Urinary bladder (tissue), 4 donors: Measurements from ENCODE around the gene TIGD3. TPM values are rescaled to one million over a fixed set of nuclear protein-coding genes. Genes with fewer than 3 reads are reported as not detected.

Experiments
- DNase-seq: peaks from one replicate; pipeline ENCODE4 v3.0.0-alpha.2; 2015; ENCODE audit errors: extremely low spot score
- H3K27ac ChIP-seq: one replicate; pipeline ENCODE4 v1.5.1; 2013; ENCODE audit warnings: low read depth, mild to moderate bottlenecking, moderate library complexity
- H3K36me3 ChIP-seq: one replicate; pipeline ENCODE4 v1.6.1; 2013; ENCODE audit warnings: mild to moderate bottlenecking, moderate library complexity; ENCODE audit not compliant: insufficient read depth
- H3K4me1 ChIP-seq: one replicate; pipeline ENCODE4 v1.6.1; 2013; ENCODE audit warnings: mild to moderate bottlenecking, moderate library complexity; ENCODE audit not compliant: insufficient read depth
- H3K4me3 ChIP-seq: one replicate; pipeline ENCODE4 v1.5.1; 2013; ENCODE audit warnings: low read depth, low read length
- WGBS: extraction: QIAGEN DNeasy Blood & Tissue Kit; methylation state at CpG from one replicate; pipeline ENCODE4 v1.1.7; 2013; 5-methylcytosine and 5-hydroxymethylcytosine counted together
- polyA plus RNA-seq: library from polyadenylated mRNA; stranded (reverse); fragments of 200-250 nt; gene quantifications from one replicate; pipeline ENCODE4 v1.2.3, GENCODE V29; 2013
- total RNA-seq: library from RNA; depleted of rRNA; stranded (reverse); fragments of >200 nt; gene quantifications from one replicate; pipeline ENCODE4 v1.2.3, GENCODE V29; 2014
- donor health status: healthy with polysubstance abuse.
- donor health status: healthy.

Gene TIGD3
- total and polyA plus RNA-seq, 2 donors = 0.11 to 0.16 TPM

GRCh38 chr11:65382033-65382803 lies 27.7 kb downstream of the TIGD3 start, which contains the start of gene SLC25A45:
Gene SLC25A45, minus strand, starts transcription at chr11:65382646. Its CDS starts 695 bp downstream, at chr11:65381951.
- WGBS = 1% methylated on average over 27 of the region's 27 CpGs
- peak within 1 kb of the TSS; percentile 99 for H3K27ac ChIP-seq
- no peaks in the 10 kb centered on the region for H3K36me3 ChIP-seq
- H3K4me1 ChIP-seq = no peaks in the 10 kb centered on the region
- peak within 1 kb of the TSS; percentile 19 for H3K4me3 ChIP-seq
- DNase-seq = peak; percentile 82

GRCh38 chr11:65382804-65383368 lies 28.3 kb downstream of the TIGD3 start:
- Histone ChIP-seq H3K4me1 (no peaks in the 10 kb centered on the region), H3K4me3 (peak overlapping the region; percentile 3), H3K27ac (peak overlapping the region; percentile 99), H3K36me3 (no peaks in the 10 kb centered on the region)
- WGBS = 9% methylated on average over 12 of the region's 12 CpGs
- no peak for DNase-seq

- WGBS = 90% methylated on average over 6 of the region's 6 CpGs
- Histone ChIP-seq H3K4me3 (no peak overlapping the region), H3K36me3 (no peaks in the 10 kb centered on the region), H3K27ac (peak overlapping the region; percentile 70), H3K4me1 (no peaks in the 10 kb centered on the region)
- DNase-seq = no peak
These were observed 29.2 kb downstream of the TIGD3 start for GRCh38 chr11:65383778-65384177.

GRCh38 chr11:65384301-65384889 lies 29.8 kb downstream of the TIGD3 start:
- H3K4me1 ChIP-seq = no peaks in the 10 kb centered on the region
- H3K36me3 ChIP-seq = no peaks in the 10 kb centered on the region
- no peak for DNase-seq
- H3K4me3 ChIP-seq = no peak overlapping the region
- peak overlapping the region; percentile 70 for H3K27ac ChIP-seq
- 70% methylated on average over 8 of the region's 8 CpGs for WGBS

- WGBS = 1% methylated on average over 76 of the region's 76 CpGs
- peak within 1 kb of the TSS; percentile 94 for H3K27ac ChIP-seq
- H3K36me3 ChIP-seq = no peaks in the 10 kb centered on the region
- DNase-seq = peak; percentile 33
- H3K4me3 ChIP-seq = peak within 1 kb of the TSS; percentile 70
- H3K4me1 ChIP-seq = no peaks in the 10 kb centered on the region
These were observed 32.0 kb downstream of the TIGD3 start, which contains the start of gene FRMD8 for GRCh38 chr11:65386307-65387140. Gene FRMD8, plus strand, starts transcription at chr11:65386637. Its CDS starts 400 bp downstream, at chr11:65387037.

- no peak for DNase-seq
- Histone ChIP-seq H3K27ac (no peak overlapping the region), H3K36me3 (no peaks in the 10 kb centered on the region), H3K4me1 (no peaks in the 10 kb centered on the region), H3K4me3 (no peak overlapping the region)
- 94% methylated on average over 4 of the region's 4 CpGs for WGBS
These were observed 34.2 kb downstream of the TIGD3 start for GRCh38 chr11:65388731-65389130.

GRCh38 chr11:65389294-65389980 lies 34.9 kb downstream of the TIGD3 start:
- no peak overlapping the region for H3K27ac ChIP-seq
- H3K4me3 ChIP-seq = no peak overlapping the region
- H3K36me3 ChIP-seq = no peaks in the 10 kb centered on the region
- DNase-seq = no peak
- 86% methylated on average over 20 of the region's 20 CpGs for WGBS
- no peaks in the 10 kb centered on the region for H3K4me1 ChIP-seq

- no peak overlapping the region for H3K27ac ChIP-seq
- no peaks in the 10 kb centered on the region for H3K4me1 ChIP-seq
- H3K4me3 ChIP-seq = no peak overlapping the region
- 54% methylated on average over 21 of the region's 21 CpGs for WGBS
- DNase-seq = no peak
- H3K36me3 ChIP-seq = no peaks in the 10 kb centered on the region
These were observed 35.8 kb downstream of the TIGD3 start for GRCh38 chr11:65390099-65390941.

GRCh38 chr11:65390996-65391395 lies 36.4 kb downstream of the TIGD3 start:
- Histone ChIP-seq H3K4me1 (no peaks in the 10 kb centered on the region), H3K4me3 (no peak overlapping the region), H3K36me3 (no peaks in the 10 kb centered on the region), H3K27ac (no peak overlapping the region)
- DNase-seq = no peak
- WGBS = 61% methylated on average over 9 of the region's 9 CpGs

GRCh38 chr11:65392186-65392829 lies 37.8 kb downstream of the TIGD3 start:
- no peaks in the 10 kb centered on the region for H3K4me1 ChIP-seq
- H3K27ac ChIP-seq = no peak overlapping the region

GRCh38 chr11:65392899-65393298 lies 38.3 kb downstream of the TIGD3 start:
- 86% methylated on average over 5 of the region's 5 CpGs for WGBS
- Histone ChIP-seq H3K27ac (no peak overlapping the region), H3K4me1 (no peaks in the 10 kb centered on the region), H3K36me3 (peaks cover 3% of the 10 kb centered on the region), H3K4me3 (no peak overlapping the region)
- DNase-seq = no peak

More at GRCh38 chr11:65392186-65392829, 37.8 kb downstream of the TIGD3 start:
- 88% methylated on average over 13 of the region's 13 CpGs for WGBS
- DNase-seq = no peak
- Histone ChIP-seq H3K36me3 (peaks cover under 1% of the 10 kb centered on the region), H3K4me3 (no peak overlapping the region)
